CD4-positive, alpha-beta memory T cell (primary cell): Measurements from ENCODE around the gene C2CD4C. TPM values are rescaled to one million over a fixed set of nuclear protein-coding genes. Genes with fewer than 3 reads are reported as not detected.
"Not testable (repeated sequence)": the region's sequence is repeated elsewhere in the genome, so short reads cannot be mapped to it uniquely, and the experiment has no call there.

Source experiments
- CTCF ChIA-PET: fragments of 350-600 bp; sonication (Branson Sonifier 250); formaldehyde crosslinking; loops from one replicate; lab custom pipeline; 2021; ENCODE audit warnings: inconsistent platforms; ENCODE audit not compliant: partially characterized antibody; lab: Charles Lee
- POLR2A ChIA-PET: fragments of 350-600 bp; sonication (Branson Sonifier 250); formaldehyde crosslinking; loops from one replicate; lab custom pipeline; 2021; ENCODE audit not compliant: partially characterized antibody; lab: Charles Lee
- DNase-seq, 5 donors: peaks; one replicate each; pipeline versions ENCODE4 v3.0.0 to v3.0.0-alpha.2; 2020 to 2022; ENCODE audit warnings: mixed read lengths in 1 of 5
- H3K27ac ChIP-seq: one replicate; pipeline ENCODE4 v1.7.0; 2013; ENCODE audit warnings: low read depth, low read length
- H3K27me3 ChIP-seq: 2 replicates; pipeline ENCODE4 v1.7.0; 2013; ENCODE audit warnings: mild to moderate bottlenecking, low read length, moderate library complexity; ENCODE audit not compliant: insufficient read depth
- H3K36me3 ChIP-seq: 2 replicates; pipeline ENCODE4 v1.7.0; 2013; ENCODE audit warnings: mild to moderate bottlenecking, low read length, moderate library complexity; ENCODE audit not compliant: insufficient read depth
- H3K4me1 ChIP-seq: 2 replicates; pipeline ENCODE4 v1.7.0; 2013; ENCODE audit warnings: mild to moderate bottlenecking, low read length, moderate library complexity; ENCODE audit not compliant: insufficient read depth
- H3K4me3 ChIP-seq, 2 donors: one replicate each; pipeline ENCODE4 v1.7.0; 2013; ENCODE audit warnings: low read length in 2 of 2, mild to moderate bottlenecking in 1 of 2
- H3K9me3 ChIP-seq, 2 donors: one replicate each; pipeline ENCODE4 v1.7.0; 2013; ENCODE audit warnings: low read length in 2 of 2, control low read depth in 1 of 2; ENCODE audit not compliant: control insufficient read depth in 1 of 2
- H3K27ac Mint-ChIP-seq, 7 donors: one replicate each; pipeline ENCODE4 v1.8.0; 2020 to 2021; ENCODE audit warnings: mixed read lengths in 7 of 7, mild to moderate bottlenecking in 6 of 7, inconsistent platforms in 3 of 7, moderate library complexity in 3 of 7
- H3K27me3 Mint-ChIP-seq, 2 donors: one replicate each; pipeline ENCODE4 v1.8.0; 2020 to 2021; ENCODE audit warnings: mixed read lengths in 2 of 2
- H3K36me3 Mint-ChIP-seq, 2 donors: one replicate each; pipeline ENCODE4 v1.8.0; 2020 to 2021; ENCODE audit warnings: mixed read lengths in 2 of 2, inconsistent platforms in 1 of 2, mild to moderate bottlenecking in 1 of 2
- H3K4me1 Mint-ChIP-seq, 4 donors: one replicate each; pipeline ENCODE4 v1.8.0; 2020 to 2021; ENCODE audit warnings: mixed read lengths in 4 of 4, mild to moderate bottlenecking in 1 of 4
- H3K4me3 Mint-ChIP-seq, 8 donors: one replicate each; pipeline ENCODE4 v1.8.0; 2020 to 2021; ENCODE audit warnings: mixed read lengths in 8 of 8, mild to moderate bottlenecking in 7 of 8, moderate library complexity in 6 of 8, inconsistent platforms in 3 of 8
- H3K9me3 Mint-ChIP-seq, 8 donors: one replicate each; pipeline ENCODE4 v1.8.0; 2020 to 2021; ENCODE audit warnings: mixed read lengths in 8 of 8, mild to moderate bottlenecking in 5 of 8, inconsistent platforms in 3 of 8, moderate library complexity in 1 of 8
- intact Hi-C: fragments of 100-400 bp; cut with micrococcal nuclease; formaldehyde crosslinking; loops from one replicate; pipeline ENCODE4 v1.15.1; 2023
- polyA plus RNA-seq, 2 donors: library from polyadenylated mRNA; unstranded; fragments of 300-500 nt; fragmentation: Illumina TruSeq; gene quantifications; one replicate each; pipeline ENCODE4 v1.2.3, GENCODE V29; 2021
- total RNA-seq, 2 experiments: library from RNA; stranded (reverse); gene quantifications; one replicate each; pipeline ENCODE4 v1.2.3, GENCODE V29; 2021

The C2CD4C gene
- total and polyA plus RNA-seq, 4 experiments from 2014 or later: not detected

GRCh38 chr19:381901-382300 is 27.0 kb downstream of the C2CD4C start:
- H3K36me3 Mint-ChIP-seq, H3K36me3 ChIP-seq, H3K9me3 ChIP-seq, intact Hi-C loops, H3K9me3 Mint-ChIP-seq, H3K4me1 ChIP-seq, DNase-seq, H3K4me3 ChIP-seq, H3K27ac ChIP-seq, H3K27me3 ChIP-seq, POLR2A ChIA-PET: not testable (repeated sequence)
- peak overlapping the region in 2 of 8 donors; percentile 32 to 52 for H3K4me3 Mint-ChIP-seq
- CTCF ChIA-PET: interaction anchor here (1.0 kb wide), 2 partner anchors 125 to 129 kb away, joined by 3 to 6 read pairs; no protein-coding TSS in a partner anchor
- peaks cover 23 to 43% of the 10 kb centered on the region in 2 donors for H3K27me3 Mint-ChIP-seq
- peaks cover 10 to 24% (median 17%) of the 10 kb centered on the region in 4 donors for H3K4me1 Mint-ChIP-seq
- H3K27ac Mint-ChIP-seq: peak overlapping the region in 2 of 7 donors; percentile 31 to 32

- POLR2A ChIA-PET, CTCF ChIA-PET: not testable (repeated sequence)
- peaks cover 10 to 24% (median 17%) of the 10 kb centered on the region in 4 donors for H3K4me1 Mint-ChIP-seq
These were observed 28.2 kb downstream of the C2CD4C start for GRCh38 chr19:380618-381219.

DNA sequence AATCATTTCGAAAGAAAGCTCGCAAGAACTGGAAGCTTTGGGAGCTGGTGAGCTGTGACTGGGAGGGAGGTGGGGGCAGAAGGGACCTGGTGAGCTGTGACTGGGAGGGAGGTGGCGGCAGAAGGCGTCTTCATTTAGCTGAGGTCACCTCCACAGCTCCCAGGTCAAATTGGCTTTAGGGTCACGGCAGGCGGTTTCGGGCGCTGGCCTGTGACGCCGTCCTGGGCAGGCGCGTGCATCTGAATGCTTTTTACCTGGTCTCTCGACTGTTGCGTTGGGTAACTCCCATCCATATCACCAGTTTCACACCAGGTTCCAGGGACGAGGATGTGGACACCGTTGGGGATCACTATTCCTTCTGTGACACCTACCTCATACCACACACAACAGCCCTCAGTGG is 29.2 kb downstream of the C2CD4C start:
- Histone ChIP-seq H3K9me3 (no peaks in the 10 kb centered on the region), H3K27ac (no peak overlapping the region), H3K4me3 (no peak overlapping the region), H3K4me1 (peaks cover 9% of the 10 kb centered on the region), H3K36me3 (no peaks in the 10 kb centered on the region), H3K27me3 (no peaks in the 10 kb centered on the region)
- intact Hi-C loops: no loop called here
- H3K27ac Mint-ChIP-seq: no peak overlapping the region
- H3K27me3 Mint-ChIP-seq: peaks cover 11 to 33% of the 10 kb centered on the region in 2 donors
- no peak for DNase-seq
- ChIA-PET POLR2A (interaction anchor here (0.6 kb wide), 1 partner anchor 48 kb away, joined by 3 read pairs; no protein-coding TSS in a partner anchor), CTCF (no interaction called here)
- H3K36me3 Mint-ChIP-seq: peaks cover 0 to 3% of the 10 kb centered on the region in 2 donors
- H3K4me1 Mint-ChIP-seq: peaks cover 10 to 24% (median 17%) of the 10 kb centered on the region in 4 donors
- peaks cover 0 to 4% (median 0%) of the 10 kb centered on the region in 8 donors for H3K9me3 Mint-ChIP-seq
- H3K4me3 Mint-ChIP-seq: no peak overlapping the region

More at GRCh38 chr19:380618-381219, 28.2 kb downstream of the C2CD4C start:
- H3K4me1 ChIP-seq, DNase-seq, H3K9me3 Mint-ChIP-seq, H3K27ac ChIP-seq, H3K36me3 Mint-ChIP-seq, H3K27ac Mint-ChIP-seq, H3K27me3 ChIP-seq, intact Hi-C loops, H3K9me3 ChIP-seq, H3K36me3 ChIP-seq, H3K4me3 ChIP-seq: not testable (repeated sequence)
- H3K4me3 Mint-ChIP-seq: peak overlapping the region in 1 of 8 donors; percentile 55
- H3K27me3 Mint-ChIP-seq: peaks cover 18 to 39% of the 10 kb centered on the region in 2 donors

DNA sequence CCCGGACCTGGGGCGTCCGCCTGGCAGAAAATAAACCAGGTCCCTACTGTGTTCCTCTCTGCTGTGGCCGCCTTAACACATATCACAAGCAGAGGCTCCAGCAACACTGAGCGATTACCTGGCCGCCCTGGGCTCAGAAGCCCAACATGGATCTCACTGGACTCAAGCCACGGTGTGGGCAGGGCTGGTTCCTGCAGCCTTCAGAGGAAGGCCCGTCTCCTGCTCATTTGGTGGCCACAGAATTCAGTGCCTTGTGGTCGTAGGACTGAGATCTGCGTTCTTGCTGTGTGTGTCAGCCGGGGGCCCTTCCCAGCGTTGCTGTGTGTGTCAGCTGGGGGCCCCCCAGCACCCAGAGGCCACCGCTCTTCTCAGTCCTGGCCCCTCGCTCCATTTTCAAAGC is 30.2 kb downstream of the C2CD4C start:
- H3K36me3 Mint-ChIP-seq: peaks cover 0 to 3% of the 10 kb centered on the region in 2 donors
- H3K36me3 ChIP-seq: no peaks in the 10 kb centered on the region
- CTCF ChIA-PET: no interaction called here
- H3K9me3 Mint-ChIP-seq: peaks cover 0 to 4% (median 0%) of the 10 kb centered on the region in 8 donors
- DNase-seq: no peak
- H3K27me3 ChIP-seq: no peaks in the 10 kb centered on the region
- H3K4me1 Mint-ChIP-seq: peaks cover 10 to 22% (median 13%) of the 10 kb centered on the region in 4 donors
- H3K4me3 Mint-ChIP-seq: no peak overlapping the region
- POLR2A ChIA-PET: no interaction called here
- intact Hi-C loops: no loop called here
- no peaks in the 10 kb centered on the region for H3K9me3 ChIP-seq
- H3K4me3 ChIP-seq: no peak overlapping the region
- H3K27ac Mint-ChIP-seq: no peak overlapping the region
- H3K4me1 ChIP-seq: peaks cover 9% of the 10 kb centered on the region
- H3K27ac ChIP-seq: no peak overlapping the region
- H3K27me3 Mint-ChIP-seq: peaks cover 9 to 25% of the 10 kb centered on the region in 2 donors

DNA sequence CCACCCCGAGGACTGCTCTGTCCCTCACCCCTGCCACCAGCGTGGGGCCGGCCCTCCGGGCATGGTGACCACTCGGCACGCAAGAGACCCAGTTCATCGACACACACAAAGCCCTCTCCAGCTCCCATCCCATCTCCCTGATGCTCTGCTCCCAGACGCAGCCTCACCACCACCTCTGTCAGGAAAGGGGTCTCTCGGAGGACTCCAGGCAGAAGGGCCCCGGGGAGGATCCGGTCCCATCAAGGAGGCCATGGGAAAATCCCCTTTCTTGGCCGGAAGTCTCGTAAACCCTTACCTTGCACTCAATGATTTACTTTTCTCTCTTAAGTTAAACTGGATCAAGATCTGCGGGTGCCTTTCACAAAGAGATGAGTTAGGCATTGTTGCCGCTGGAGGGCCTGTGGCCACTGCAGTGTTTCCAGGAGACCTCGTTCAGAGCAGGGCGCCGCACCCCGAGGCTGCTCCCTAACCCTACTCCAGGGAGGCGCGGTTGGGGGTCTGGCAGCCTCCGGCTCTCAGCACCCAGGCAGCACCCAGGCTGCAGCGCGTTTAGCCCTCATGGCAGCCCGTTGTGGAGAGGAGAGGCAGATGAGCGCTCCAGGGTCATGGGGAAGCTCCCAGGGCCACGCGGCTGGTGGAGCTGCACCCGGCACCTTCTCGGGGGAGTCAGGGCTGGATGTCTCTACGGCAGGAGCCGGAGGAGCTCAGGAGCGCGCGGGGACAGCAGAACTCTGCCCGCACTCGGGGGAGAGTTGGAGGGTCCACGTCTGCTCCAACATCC is 31.0 kb downstream of the C2CD4C start:
- peaks cover 7 to 15% (median 9%) of the 10 kb centered on the region in 4 donors for H3K4me1 Mint-ChIP-seq
- intact Hi-C loops: no loop called here
- CTCF ChIA-PET: no interaction called here
- Histone ChIP-seq H3K4me3 (no peak overlapping the region), H3K36me3 (no peaks in the 10 kb centered on the region), H3K9me3 (no peaks in the 10 kb centered on the region), H3K27ac (no peak overlapping the region), H3K4me1 (peaks cover 5% of the 10 kb centered on the region), H3K27me3 (no peaks in the 10 kb centered on the region)
- H3K4me3 Mint-ChIP-seq: no peak overlapping the region
- peaks cover 0 to 3% of the 10 kb centered on the region in 2 donors for H3K36me3 Mint-ChIP-seq
- peaks cover 0 to 4% (median 0%) of the 10 kb centered on the region in 8 donors for H3K9me3 Mint-ChIP-seq
- POLR2A ChIA-PET: no interaction called here
- peaks cover 5 to 24% of the 10 kb centered on the region in 2 donors for H3K27me3 Mint-ChIP-seq
- H3K27ac Mint-ChIP-seq: no peak overlapping the region
- no peak for DNase-seq

- ChIA-PET POLR2A (no interaction called here), CTCF (no interaction called here)
- no peaks in the 10 kb centered on the region for H3K36me3 Mint-ChIP-seq
- no peak overlapping the region for H3K27ac Mint-ChIP-seq
- no peaks in the 10 kb centered on the region for H3K27me3 ChIP-seq
- H3K27ac ChIP-seq: no peak overlapping the region
- H3K4me1 ChIP-seq: no peaks in the 10 kb centered on the region
- no peak for DNase-seq
- intact Hi-C loops: no loop called here
- no peaks in the 10 kb centered on the region for H3K9me3 ChIP-seq
- peaks cover 0 to 4% (median 0%) of the 10 kb centered on the region in 4 donors for H3K4me1 Mint-ChIP-seq
- H3K4me3 ChIP-seq: no peak overlapping the region
- no peaks in the 10 kb centered on the region for H3K36me3 ChIP-seq
- H3K27me3 Mint-ChIP-seq: peaks cover 6 to 28% of the 10 kb centered on the region in 2 donors
- H3K4me3 Mint-ChIP-seq: no peak overlapping the region
- peaks cover 0 to 2% (median 0%) of the 10 kb centered on the region in 8 donors for H3K9me3 Mint-ChIP-seq
These were observed 32.9 kb downstream of the C2CD4C start for GRCh38 chr19:376111-376470.

- Mint-ChIP-seq H3K4me1 (peaks cover 0 to 4% (median 0%) of the 10 kb centered on the region in 4 donors), H3K9me3 (peaks cover 0 to 2% (median 0%) of the 10 kb centered on the region in 8 donors), H3K27me3 (peaks cover 5 to 27% of the 10 kb centered on the region in 2 donors), H3K4me3 (no peak overlapping the region), H3K36me3 (no peaks in the 10 kb centered on the region), H3K27ac (no peak overlapping the region)
- no peaks in the 10 kb centered on the region for H3K36me3 ChIP-seq
- DNase-seq: no peak
- ChIA-PET POLR2A (no interaction called here), CTCF (no interaction called here)
- H3K4me3 ChIP-seq: no peak overlapping the region
- no peaks in the 10 kb centered on the region for H3K9me3 ChIP-seq
- H3K27me3 ChIP-seq: no peaks in the 10 kb centered on the region
- H3K4me1 ChIP-seq: no peaks in the 10 kb centered on the region
- no peak overlapping the region for H3K27ac ChIP-seq
- intact Hi-C loops: no loop called here
These were observed 33.4 kb downstream of the C2CD4C start for GRCh38 chr19:375395-376110.
